HepG2 (cell line): ENCODE measurements around the gene CYP4F22.

ENCODE experiments used
- MEF2D ChIP-seq: sonication (generic); formaldehyde crosslinking; IDR thresholded peaks from 2 replicates; pipeline ENCODE4 v1.5.1; 2020; ENCODE audit warnings: mild to moderate bottlenecking, missing genetic modification reagents
- SRF ChIP-seq: IDR thresholded peaks from 2 replicates; pipeline ENCODE4 v1.6.1; 2011; ENCODE audit warnings: mild to moderate bottlenecking, low read depth, low read length, moderate library complexity
- TF ChIP-seq, protein P1 (sequence below), 2 experiments: fragments of 450-650 bp in 1 of 2; sonication (generic) in 1 of 2; formaldehyde crosslinking in 1 of 2; IDR thresholded peaks; 2 replicates each; pipeline versions ENCODE4 v1.6.1 to v1.8.0; 2016 to 2022; ENCODE audit warnings: antibody characterized with exemption in 1 of 2, mild to moderate bottlenecking in 1 of 2, missing genetic modification reagents in 1 of 2

DNA sequence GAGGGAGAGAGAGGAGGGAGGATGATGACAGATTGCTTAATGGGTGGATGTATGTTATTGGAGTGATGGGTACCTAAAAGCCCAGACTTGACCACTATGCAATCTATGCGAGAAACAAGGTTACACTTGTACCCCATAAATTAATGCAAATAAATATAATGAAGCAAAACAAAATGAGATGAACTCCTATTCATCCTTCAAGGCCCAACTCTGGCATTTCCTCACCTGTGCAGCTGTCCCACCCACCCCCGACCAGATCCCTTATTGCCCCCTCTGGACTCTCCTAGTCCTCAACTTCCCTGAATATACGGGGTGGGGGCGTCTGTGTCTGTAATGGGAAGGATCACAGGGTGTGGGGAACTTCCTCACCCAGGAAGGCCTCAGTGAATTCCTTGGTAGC is 33.2 kb upstream of the CYP4F22 start:
- TF ChIP-seq MEF2D (CRISPR knock-in tag) (no peak), SRF (no peak)
- TF ChIP-seq, protein P1, sequence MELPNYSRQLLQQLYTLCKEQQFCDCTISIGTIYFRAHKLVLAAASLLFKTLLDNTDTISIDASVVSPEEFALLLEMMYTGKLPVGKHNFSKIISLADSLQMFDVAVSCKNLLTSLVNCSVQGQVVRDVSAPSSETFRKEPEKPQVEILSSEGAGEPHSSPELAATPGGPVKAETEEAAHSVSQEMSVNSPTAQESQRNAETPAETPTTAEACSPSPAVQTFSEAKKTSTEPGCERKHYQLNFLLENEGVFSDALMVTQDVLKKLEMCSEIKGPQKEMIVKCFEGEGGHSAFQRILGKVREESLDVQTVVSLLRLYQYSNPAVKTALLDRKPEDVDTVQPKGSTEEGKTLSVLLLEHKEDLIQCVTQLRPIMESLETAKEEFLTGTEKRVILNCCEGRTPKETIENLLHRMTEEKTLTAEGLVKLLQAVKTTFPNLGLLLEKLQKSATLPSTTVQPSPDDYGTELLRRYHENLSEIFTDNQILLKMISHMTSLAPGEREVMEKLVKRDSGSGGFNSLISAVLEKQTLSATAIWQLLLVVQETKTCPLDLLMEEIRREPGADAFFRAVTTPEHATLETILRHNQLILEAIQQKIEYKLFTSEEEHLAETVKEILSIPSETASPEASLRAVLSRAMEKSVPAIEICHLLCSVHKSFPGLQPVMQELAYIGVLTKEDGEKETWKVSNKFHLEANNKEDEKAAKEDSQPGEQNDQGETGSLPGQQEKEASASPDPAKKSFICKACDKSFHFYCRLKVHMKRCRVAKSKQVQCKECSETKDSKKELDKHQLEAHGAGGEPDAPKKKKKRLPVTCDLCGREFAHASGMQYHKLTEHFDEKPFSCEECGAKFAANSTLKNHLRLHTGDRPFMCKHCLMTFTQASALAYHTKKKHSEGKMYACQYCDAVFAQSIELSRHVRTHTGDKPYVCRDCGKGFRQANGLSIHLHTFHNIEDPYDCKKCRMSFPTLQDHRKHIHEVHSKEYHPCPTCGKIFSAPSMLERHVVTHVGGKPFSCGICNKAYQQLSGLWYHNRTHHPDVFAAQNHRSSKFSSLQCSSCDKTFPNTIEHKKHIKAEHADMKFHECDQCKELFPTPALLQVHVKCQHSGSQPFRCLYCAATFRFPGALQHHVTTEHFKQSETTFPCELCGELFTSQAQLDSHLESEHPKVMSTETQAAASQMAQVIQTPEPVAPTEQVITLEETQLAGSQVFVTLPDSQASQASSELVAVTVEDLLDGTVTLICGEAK (IDR thresholded peaks at IDR 0.05) = no peak
- TF ChIP-seq, protein P1 (CRISPR knock-in tag; IDR thresholded peaks at IDR 0.05) = no peak
